HG03469 (cell line): ENCODE results near the gene SF1.

Experiments used
- ATAC-seq: cut with Tn5 transposase; IDR thresholded peaks from one replicate; pipeline ENCODE4 v1.9.1; 2021; ENCODE audit warnings: mild to moderate bottlenecking, moderate library complexity, moderate number of reproducible peaks; ENCODE audit not compliant: unreplicated experiment

SF1 gene

DNA sequence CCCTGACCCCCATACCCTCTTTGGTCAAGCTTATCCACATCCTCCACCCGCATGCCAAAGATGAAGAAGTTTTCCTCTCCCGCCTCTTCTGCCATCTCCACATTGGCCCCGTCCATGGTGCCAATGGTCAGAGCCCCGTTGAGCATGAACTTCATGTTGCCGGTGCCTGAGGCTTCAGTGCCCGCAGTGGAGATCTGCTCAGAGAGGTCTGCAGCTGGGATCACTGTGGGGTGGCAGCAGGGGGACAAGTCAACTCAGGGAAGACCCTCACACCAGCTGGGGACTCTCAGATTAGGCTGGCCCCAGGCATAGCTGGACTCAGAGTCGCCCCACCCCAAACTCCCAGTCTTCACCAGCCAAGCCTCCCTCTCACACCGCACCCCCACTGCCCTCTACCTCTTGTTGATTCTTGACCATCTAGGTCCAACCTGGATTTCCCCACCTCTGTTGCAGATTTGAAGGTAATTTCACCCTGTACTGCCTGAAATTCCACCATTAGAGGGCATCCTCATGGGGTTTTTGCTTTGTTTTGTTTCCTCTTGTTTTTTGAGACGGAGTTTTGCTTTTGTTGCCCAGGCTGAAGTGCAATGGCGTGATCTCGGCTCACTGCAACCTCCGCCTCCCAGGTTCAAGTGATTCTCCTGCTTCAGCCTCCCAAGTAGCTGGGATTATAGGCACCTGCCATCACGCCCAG, 27.8 kb downstream of the SF1 start:
- no peak for ATAC-seq

DNA sequence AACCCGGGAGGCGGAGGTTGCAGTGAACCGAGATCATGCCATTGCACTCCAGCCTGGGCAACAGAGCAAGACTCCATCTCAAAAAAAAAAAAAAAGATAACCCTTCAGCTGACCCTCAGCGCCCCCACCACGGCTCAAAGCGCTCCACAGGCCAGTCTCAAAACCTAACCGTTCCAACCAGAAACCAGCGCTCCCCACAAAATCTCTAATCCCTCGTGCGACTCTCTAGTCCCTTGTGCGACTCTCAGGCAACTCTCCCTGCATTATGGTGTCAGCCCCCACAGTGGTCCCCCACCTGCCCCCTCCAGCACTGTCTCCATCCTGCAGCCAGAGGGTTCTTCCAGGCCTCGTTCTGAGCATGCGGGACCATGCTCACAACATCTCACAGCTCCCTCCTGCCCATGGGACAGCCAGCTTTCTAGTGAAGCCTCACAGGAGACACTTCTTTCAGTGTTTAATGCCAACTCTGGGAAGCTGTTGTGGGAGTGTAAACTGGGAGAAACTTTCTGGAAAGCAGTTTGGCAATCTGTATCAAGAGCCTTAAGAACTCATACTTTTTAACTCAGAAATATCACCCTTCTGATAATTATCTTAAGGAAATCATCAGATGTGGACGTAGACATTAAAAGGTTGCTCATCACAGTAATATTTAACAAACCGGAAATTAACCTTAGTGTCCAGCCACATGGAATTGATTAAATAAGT, 30.2 kb downstream of the SF1 start:
- ATAC-seq, result no peak

DNA sequence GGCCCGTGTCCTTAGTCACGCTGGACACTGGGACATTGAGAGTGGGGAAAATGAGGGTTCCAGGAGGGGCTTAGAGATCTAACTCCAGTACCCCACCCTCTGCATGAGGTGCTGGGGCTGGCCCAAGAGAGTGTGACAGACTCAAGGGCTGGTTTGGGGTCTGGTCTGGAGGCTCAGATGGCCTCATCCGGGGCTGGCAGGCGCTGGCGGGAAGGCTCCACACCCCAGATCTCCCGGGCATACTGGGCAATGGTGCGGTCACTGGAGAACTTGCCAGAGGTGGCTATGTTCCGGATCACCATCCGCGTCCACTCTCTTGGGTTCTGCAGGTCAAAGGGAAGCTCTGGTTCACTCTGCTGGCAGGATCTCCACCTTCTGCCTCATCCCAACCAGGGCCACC, 31.9 kb downstream of the SF1 start:
- no peak for ATAC-seq

DNA sequence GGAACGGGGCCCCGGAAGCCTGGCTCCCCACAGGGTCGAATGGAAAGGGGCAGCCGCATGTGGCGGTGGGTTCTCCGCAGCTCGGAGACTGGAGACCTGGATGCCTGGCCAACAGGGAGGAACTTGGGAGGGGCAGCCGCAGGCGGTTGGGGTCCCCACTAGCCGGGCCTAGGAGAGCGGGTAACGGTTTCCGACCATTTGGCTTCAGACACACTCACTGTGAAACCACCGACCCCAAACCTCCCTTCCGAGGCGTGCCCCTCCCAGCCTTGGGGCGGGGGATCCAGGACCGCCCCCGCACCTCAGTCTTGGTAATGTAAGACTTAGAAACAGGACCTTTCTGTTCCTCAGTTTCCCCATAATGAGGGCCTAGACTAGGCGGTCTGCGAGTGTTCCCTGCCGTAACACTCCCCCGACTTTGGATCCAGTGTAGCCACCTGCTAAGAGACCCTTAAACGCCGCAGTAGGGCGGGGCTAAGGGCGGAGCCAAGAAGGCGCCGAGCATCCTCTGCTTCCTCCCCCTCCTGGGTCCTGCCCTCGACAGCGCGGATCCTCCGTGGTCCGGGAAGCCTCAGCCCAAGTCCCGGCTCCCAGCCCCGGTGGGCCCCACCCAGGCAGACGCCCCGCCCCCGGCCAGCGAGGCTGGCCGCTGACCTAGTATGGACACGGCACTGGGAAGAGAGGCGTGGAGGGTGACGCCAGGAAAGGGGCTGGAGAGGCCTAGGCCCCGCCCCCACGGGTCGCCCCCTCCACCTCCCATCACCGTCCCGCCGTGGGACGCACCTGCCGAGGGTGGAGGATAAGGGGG, 32.6 kb downstream of the SF1 start:
- no peak for ATAC-seq

DNA sequence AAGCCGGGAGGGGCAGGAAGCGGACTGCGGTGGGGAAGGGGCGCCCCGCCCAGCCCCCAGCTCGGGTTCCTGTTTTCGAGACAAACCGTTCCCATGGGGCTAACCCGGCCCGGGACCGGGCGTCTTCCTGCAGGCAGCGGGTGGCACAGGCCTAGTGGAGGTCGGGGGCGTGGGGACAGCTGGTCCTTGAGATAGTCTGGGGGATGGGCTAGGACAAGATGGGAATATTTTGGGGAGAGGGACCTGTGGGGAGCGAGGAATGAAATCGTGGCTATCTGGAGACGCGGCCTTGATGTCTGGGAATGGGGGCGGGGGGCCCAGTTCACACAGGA, 33.2 kb downstream of the SF1 start:
- ATAC-seq, result no peak

DNA sequence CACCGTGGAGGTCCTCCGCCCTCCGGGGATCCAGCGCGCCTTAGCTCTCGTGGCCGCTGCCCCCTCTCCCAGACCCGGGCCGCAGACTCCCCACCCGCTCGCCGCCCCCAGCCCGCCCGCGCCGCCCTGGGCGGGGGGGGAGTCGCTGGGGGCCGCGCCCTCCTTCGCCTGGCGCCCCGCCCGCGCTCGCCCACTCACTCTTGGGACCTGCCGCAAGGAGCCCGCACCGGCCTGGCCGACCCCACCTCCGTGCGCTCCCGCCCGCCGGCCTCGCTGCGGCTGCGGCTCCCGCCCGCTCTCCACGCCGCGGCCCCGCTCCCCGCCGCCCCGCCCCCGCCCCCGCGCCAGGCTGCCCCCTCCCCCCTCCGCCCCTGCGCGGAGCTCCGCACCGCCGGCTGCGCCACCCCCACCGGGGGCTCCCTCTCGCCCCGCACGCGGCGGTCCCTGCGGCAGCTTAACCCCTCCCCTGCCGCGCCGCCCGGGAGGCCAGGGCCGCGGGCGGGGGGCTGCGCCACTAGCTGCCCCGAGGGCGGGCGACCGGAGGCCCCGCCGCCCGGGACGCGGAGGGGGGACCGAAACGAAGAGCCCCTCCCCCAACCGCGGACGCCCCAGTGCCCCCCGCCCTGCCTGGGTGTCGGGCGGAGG, 33.7 kb downstream of the SF1 start:
- no peak for ATAC-seq

DNA sequence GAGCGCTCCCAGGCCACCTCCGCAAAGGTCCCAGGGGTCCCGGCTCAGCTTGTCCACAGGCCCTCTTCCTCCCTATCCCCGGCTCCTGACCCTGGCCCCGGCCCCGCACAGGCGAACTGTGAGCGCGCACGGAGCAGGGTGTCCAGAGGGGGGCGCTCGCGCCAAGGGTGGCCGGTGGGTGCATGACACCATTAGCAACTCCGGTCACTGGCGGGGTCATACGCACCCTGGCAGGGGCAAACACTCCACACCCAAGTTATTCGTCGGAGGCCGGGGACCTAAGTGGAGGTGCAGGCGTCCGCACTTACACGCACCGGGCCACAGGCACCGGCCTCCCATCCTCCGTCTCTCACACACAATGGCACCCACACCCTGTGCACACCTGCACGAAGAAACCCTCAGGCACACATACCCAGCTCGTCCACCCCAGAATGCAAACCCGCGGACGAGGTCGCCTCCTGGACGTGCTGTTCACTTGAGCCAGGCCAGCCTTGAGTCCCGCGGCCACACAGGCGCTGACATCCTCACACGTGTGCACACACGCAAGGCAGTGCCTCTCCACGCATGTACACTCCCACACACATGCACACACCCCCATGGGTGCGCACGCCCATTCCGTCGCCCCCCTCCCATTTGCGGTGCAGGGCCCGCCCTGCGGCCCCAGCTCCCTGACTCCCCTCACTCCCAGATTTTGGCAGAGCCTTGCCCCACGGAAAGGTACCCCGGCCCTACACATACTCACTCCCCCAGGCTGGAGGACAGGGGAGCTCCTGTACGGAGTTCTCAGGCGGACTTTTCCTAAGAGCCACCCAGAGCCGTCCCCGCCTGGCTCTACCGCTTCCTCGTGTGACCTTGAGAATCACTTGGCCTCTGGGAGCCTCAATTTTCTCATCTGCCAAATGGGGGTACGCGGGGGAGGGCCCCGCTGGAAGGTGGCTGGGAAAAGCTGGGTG, 34.5 kb downstream of the SF1 start, which contains the start of gene RASGRP2:
TSS of gene RASGRP2 (minus strand) at position 552 of the 953 bp plus-strand sequence. CDS start 1,276 bp downstream, outside the sequence.
- no peak for ATAC-seq

DNA sequence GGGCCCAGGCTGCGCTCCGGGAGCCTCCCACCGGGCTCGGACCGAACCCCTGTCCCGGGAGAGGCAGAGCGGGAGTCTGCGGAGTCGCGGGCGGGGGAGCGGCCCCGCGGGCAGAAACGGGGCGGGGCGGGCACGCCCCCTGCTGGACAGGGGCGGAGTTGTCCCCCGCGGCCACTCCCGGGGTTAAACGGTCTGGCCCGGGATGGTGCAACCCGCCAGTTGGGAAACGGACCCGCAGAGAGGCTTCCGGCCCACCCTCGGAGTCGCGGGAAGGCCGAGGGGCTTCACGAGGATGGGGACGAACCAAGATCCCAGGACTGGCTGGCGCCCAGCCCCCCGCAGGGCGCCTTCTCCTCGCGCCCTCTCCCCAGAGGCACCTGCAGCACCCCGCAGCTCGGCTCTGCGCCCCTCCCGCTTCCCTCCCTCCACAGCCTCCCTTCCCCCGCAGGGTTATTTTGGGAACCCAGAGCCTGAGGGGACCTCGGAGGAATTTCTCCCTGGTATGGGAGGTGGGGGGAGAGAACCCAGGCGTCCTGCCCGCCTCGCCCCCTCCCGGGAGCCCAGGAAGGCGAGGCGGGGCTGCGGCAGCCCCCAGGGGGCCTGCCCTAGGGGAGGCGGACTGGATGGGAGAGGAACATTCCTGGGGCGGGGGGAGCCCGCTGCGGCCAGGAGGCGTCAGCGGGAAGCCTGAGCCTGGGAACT, 35.3 kb downstream of the SF1 start:
- no peak for ATAC-seq

DNA sequence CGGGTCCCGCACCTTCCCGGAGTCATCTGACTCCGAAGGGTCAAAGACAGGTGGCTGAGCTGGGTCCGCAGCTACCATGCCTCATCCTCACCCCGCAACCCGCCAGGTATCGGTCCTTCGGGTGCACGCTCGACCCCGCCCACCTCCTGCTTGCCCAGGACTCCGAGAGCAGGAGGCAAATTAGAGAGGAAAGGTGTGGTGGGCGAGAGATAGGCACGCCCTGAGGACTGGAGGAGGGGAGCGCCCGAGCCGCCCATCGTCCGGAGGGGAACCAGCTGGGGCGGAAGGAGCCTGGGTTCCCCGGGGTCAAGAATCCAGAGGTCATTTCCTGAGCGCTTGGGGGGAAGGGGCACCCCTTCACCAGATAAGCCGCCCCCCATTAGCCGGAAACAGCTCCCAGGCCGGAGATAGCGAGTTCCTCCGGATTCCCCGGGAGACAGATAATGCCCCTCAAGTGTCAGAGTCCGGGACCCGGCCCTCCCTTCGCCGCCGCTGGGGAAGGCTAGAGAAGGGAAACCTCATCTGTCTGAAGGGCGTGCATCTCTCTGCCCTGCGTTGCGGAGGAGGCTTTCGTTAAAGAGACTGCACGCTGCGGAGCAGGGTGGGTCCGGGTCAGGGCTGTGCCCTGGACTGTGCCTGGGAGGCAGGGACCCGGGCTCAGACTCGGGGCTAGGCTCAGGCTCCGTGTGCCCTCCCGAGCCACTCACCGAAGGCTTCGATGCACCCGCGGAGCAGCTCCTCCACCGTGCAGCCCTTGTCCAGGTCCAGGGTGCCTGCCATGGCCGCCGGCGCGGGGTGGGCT, 36.1 kb downstream of the SF1 start:
- ATAC-seq, result no peak

DNA sequence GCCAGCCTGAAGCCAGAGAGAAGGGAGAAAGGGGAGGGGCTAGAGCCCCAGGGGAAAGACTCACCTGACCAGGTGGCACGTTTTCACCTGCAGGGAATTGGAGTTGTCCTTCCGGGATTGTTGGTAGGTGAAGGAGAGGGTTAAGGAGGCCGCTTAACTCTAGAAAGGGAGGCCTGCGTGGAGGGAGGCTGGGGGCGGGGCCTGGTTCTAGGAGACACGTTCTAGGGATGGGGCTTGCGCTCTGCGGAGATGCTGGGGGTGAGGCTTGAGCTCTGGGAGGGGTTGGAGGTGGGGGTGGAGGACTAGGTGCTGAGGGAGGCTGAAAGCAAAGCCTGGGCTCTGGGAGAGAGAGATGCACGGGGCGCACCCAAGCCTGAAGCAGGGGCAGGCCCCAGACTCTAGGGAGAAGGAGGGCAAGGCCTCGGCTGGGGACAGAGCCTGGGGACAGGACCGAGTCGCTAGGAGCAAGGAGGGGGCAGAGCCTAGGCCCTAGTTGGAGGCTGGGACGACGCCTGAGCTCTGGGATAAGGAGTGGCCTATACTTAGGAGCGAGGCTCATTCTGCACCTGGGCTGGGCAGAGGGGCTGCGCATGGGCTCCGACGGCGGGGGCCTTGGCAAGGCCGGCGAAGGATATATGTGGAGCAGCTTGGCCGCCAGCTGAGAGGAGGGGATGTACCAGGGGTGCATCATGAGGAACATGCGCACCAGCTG, 36.8 kb downstream of the SF1 start:
- no peak for ATAC-seq

DNA sequence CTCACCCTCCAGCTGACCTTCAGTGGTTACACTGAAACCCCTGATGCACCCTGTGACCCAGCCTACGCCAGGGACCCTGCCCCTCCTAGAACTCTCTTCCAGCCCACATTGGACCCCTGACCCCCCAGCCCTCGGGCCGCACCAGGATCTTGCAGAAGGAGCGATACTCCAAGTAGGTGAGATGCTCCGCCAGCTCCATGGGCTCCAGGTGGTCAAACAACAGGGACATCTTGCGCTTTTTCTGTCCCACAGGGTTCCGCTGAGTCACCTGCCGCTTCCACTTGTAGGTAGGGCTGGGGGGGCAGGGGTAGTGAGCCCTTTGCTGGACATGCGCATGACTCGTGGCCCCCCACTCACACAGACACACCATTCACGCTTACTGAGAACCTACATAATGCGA, 38.5 kb downstream of the SF1 start:
- ATAC-seq, result no peak

DNA sequence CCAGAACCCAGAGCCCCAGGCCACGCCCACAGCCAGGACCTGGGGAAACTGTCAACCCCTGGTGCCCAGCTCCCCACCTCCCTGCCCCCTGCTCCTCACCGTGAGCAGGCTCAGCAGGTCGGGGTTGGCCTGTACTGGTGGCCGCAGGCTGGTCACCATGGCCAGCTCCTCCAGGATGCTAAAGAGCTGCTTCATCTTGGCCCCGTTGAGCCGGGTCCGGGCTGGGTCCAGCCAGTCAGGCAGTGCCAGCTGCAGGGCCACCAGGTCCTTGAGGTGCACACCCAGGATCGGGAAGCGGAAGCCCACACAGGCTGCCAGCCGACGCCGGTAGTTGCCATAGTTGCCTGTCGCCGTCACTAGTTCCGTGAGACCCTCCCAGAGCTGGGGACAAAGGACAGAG, 41.7 kb downstream of the SF1 start:
- ATAC-seq, result no peak

DNA sequence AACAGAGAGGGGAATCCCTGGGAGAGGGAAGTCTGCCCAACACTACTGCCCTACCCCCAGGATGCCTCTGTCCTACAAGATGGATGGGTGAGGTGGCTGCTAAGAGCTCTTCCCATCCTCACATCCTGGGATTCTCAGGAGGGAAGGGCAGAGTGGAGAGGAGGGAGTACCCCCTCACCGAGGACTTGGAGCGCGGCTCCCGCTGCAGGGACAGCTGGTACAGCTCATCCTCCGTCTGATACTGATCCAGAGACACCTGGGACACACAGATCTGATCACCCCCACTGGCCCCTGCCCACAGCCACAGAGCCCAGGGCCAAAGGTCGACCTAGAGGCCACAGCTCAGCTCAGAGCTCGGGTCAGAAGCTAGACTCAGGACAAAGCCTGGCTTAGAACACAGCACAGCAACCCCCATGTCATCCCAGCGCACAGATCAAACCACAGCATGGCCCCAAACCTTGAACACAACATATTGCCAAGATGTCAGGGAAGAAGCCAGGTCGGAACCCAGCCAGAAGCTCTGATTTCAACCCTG, 42.5 kb downstream of the SF1 start:
- ATAC-seq, result no peak

DNA sequence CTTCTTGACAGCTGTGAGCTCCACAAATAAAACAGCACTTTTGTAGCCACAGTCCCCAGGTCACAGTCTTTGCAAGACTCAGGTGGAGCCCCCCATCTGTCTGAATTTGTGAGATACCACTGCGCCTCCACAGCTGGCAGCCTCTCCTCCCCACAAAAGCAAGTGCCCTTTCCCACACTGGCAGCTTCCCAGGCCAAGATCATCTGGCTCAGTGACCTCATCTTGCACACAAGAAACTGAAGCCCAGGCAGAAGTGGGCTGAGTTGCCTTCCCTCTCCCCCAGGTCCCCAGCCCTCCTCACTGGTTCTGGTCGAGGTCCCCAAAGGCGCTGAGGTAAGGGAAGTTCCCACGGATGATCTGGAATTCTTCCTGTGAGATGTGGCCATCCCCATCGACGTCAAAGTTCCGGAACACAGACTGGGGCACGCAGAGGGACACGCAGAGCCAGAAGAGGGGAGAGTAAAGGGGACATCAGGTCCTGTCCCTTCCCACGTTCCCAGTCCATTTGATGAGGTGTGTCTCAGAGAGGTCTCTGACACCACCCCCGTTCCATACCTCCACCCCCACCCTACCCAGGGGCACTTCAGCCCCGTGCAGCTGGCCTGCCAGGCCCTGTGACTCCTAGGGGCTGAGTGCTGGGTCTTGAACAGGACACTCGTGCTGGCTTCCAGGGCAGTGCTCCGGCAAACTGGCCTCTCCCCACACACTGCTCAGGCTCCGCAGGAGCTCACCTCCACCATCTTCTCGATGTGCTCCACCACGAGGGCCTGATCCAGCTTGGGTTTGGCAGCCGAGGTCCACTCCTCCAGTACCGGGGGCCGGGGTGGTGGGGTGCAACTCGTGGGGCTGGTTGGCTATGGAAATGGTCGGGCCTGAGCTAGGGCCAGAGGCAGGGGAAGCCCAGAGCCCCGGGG, 43.3 kb downstream of the SF1 start:
- ATAC-seq, result no peak

DNA sequence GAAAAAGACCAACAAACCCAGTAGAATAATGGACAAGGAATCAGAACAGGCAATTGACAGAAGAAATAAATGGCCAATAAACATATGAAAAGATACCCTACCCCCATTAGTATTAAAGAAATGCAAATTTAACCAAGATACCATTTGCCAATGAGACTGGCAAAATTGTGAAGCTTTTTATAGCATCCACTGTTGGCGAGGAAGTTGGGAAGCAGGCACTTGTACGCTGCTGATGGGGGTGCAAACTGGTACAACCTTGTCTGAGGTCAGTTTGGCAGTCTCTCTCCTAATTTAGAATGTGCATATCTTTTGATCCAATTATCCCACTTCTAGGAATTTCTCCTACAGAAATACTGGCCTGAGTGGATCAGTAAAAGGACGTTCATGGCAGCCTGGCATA, 46.7 kb downstream of the SF1 start:
- ATAC-seq, result no peak

DNA sequence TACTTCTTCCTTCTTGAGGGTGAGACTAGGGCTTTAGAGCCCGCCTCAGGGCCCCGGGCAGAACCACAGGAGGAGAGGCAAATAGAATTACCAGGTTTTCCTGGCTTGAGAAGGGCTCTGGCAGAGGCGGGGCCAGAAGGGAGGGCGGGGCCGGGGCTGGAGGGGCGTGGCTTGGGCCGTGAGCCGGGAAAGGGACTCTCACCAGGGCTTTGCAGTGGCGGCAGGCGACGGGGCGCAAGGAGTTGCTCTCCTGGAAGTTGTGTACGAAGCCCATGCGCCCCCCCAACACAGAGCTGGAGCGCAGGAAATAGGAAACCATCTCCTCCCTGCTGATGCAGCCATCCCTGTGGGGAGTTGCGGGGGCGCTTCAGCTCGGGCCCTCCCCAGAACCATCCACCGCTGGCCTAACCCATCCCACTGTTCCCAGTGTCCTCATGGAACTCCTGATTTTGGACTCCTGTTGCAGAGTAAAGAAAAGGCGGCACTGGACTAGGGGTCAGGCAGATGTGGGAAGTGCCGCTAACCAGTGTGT, 48.4 kb downstream of the SF1 start:
- no peak for ATAC-seq
